Mesenchymal stem cell (in vitro differentiated cells and primary cell): ENCODE data around the gene KIAA0513.
A peak's percentile ranks its signal among the peaks of the same experiment; 100 is the strongest.

ENCODE experiments used
- DNase-seq: peaks from one replicate; pipeline ENCODE4 v3.0.0-alpha.2; 2013
- H2AFZ ChIP-seq: one replicate; pipeline ENCODE4 v1.6.1; 2013; ENCODE audit warnings: low read depth, mild to moderate bottlenecking, control low read depth, inconsistent platforms, low read length, moderate library complexity
- H2AK5ac ChIP-seq: 2 replicates; pipeline ENCODE4 v1.6.1; 2013; ENCODE audit warnings: low read length, moderate library complexity, mild to moderate bottlenecking, inconsistent platforms; ENCODE audit not compliant: severe bottlenecking
- H2BK120ac ChIP-seq: one replicate; pipeline ENCODE4 v1.6.1; 2013; ENCODE audit warnings: low read depth, mild to moderate bottlenecking, inconsistent platforms, low read length, moderate library complexity
- H2BK12ac ChIP-seq, 2 experiments: one replicate each; pipeline ENCODE4 v1.6.1; 2013; ENCODE audit warnings: inconsistent platforms in 2 of 2, low read length in 2 of 2, mild to moderate bottlenecking in 2 of 2, moderate library complexity in 2 of 2, control low read depth in 1 of 2
- H2BK15ac ChIP-seq: one replicate; pipeline ENCODE4 v1.6.1; 2013; ENCODE audit warnings: mild to moderate bottlenecking, low read depth, inconsistent platforms; ENCODE audit not compliant: poor library complexity, severe bottlenecking
- H2BK5ac ChIP-seq: 2 replicates; pipeline ENCODE4 v1.6.1; 2013; ENCODE audit warnings: low read depth, mild to moderate bottlenecking, low read length, control low read depth, inconsistent platforms; ENCODE audit not compliant: poor library complexity, severe bottlenecking
- H3K14ac ChIP-seq, 2 experiments: one replicate each; pipeline ENCODE4 v1.6.1; 2013; ENCODE audit warnings: inconsistent platforms in 2 of 2, low read length in 2 of 2, control low read depth in 1 of 2, mild to moderate bottlenecking in 1 of 2, moderate library complexity in 1 of 2
- H3K18ac ChIP-seq, 2 experiments: one replicate each; pipeline ENCODE4 v1.6.1; 2013; ENCODE audit warnings: inconsistent platforms in 2 of 2, low read length in 2 of 2, control low read depth in 1 of 2, low read depth in 1 of 2, mild to moderate bottlenecking in 1 of 2
- H3K23ac ChIP-seq, 2 experiments: one replicate each; pipeline ENCODE4 v1.6.1; 2013; ENCODE audit warnings: inconsistent platforms in 2 of 2, low read length in 2 of 2, mild to moderate bottlenecking in 2 of 2, moderate library complexity in 2 of 2, control low read depth in 1 of 2
- H3K27ac ChIP-seq: 2 replicates; pipeline ENCODE4 v1.5.1; 2013; ENCODE audit warnings: mild to moderate bottlenecking, moderate library complexity, low read length, control low read depth, inconsistent platforms; ENCODE audit not compliant: poor library complexity, severe bottlenecking
- H3K27me3 ChIP-seq, 2 experiments: 2 replicates each; pipeline versions ENCODE4 v1.6.1 to v1.7.0; 2013; ENCODE audit warnings: low read length in 2 of 2, mild to moderate bottlenecking in 2 of 2, moderate library complexity in 2 of 2, control low read depth in 1 of 2, inconsistent platforms in 1 of 2; ENCODE audit not compliant: control insufficient read depth in 1 of 2, insufficient read depth in 1 of 2
- H3K36me3 ChIP-seq, 2 experiments: 2 replicates each; pipeline versions ENCODE4 v1.6.1 to v1.7.0; 2013; ENCODE audit warnings: low read length in 2 of 2, control low read depth in 1 of 2, inconsistent platforms in 1 of 2, low read depth in 1 of 2, mild to moderate bottlenecking in 1 of 2; ENCODE audit not compliant: insufficient read depth in 2 of 2, control insufficient read depth in 1 of 2
- H3K4ac ChIP-seq, 2 experiments: one replicate each; pipeline ENCODE4 v1.6.1; 2013; ENCODE audit warnings: inconsistent platforms in 2 of 2, low read length in 2 of 2, mild to moderate bottlenecking in 2 of 2, moderate library complexity in 2 of 2, control low read depth in 1 of 2, low read depth in 1 of 2
- H3K4me1 ChIP-seq: 2 replicates; pipeline ENCODE4 v1.6.1; 2013; ENCODE audit warnings: low read depth, low read length, control low read depth; ENCODE audit not compliant: control insufficient read depth, insufficient read depth
- H3K4me2 ChIP-seq: 2 replicates; pipeline ENCODE4 v1.6.1; 2013; ENCODE audit warnings: low read length, mild to moderate bottlenecking, inconsistent platforms; ENCODE audit not compliant: poor library complexity, severe bottlenecking
- H3K4me3 ChIP-seq, 2 experiments: 2 replicates each; pipeline versions ENCODE4 v1.5.1 to v1.7.0; 2013; ENCODE audit warnings: low read length in 2 of 2, mild to moderate bottlenecking in 2 of 2, control low read depth in 1 of 2, low read depth in 1 of 2; ENCODE audit not compliant: insufficient read depth in 1 of 2
- H3K79me1 ChIP-seq: replicated peaks from 2 replicates; pipeline ENCODE4 v1.6.1; 2013; ENCODE audit warnings: mild to moderate bottlenecking, control low read depth, low read length, inconsistent platforms; ENCODE audit not compliant: poor library complexity, severe bottlenecking
- H3K9ac ChIP-seq: 2 replicates; pipeline ENCODE4 v1.7.0; 2013; ENCODE audit warnings: mild to moderate bottlenecking, low read length, moderate library complexity
- H3K9me3 ChIP-seq: 2 replicates; pipeline ENCODE4 v1.7.0; 2013; ENCODE audit warnings: mild to moderate bottlenecking, low read length; ENCODE audit not compliant: control insufficient read depth
- H4K8ac ChIP-seq: one replicate; pipeline ENCODE4 v1.6.1; 2013; ENCODE audit warnings: inconsistent platforms, mild to moderate bottlenecking, low read length, moderate library complexity
- H4K91ac ChIP-seq: one replicate; pipeline ENCODE4 v1.6.1; 2013; ENCODE audit warnings: mild to moderate bottlenecking, low read length, inconsistent platforms
- WGBS: methylation state at CpG from one replicate; pipeline ENCODE4 v1.1.7; 2013; ENCODE audit warnings: mixed read lengths; 5-methylcytosine and 5-hydroxymethylcytosine counted together

Gene KIAA0513

GRCh38 chr16:85028685-85029407 is 1.3 kb downstream of the KIAA0513 start:
- H3K27me3 ChIP-seq: no peaks in the 10 kb centered on the region
- peak overlapping the region; percentile 98 for H3K9ac ChIP-seq
- H3K4me2 ChIP-seq: peak overlapping the region; percentile 90
- H2BK5ac ChIP-seq: no peak overlapping the region
- WGBS: 62% methylated on average over 13 of the region's 17 CpGs
- H4K8ac ChIP-seq: no peak overlapping the region
- no peak overlapping the region for H3K23ac ChIP-seq
- H2BK12ac ChIP-seq: no peak overlapping the region
- H3K14ac ChIP-seq: no peak overlapping the region
- H2BK120ac ChIP-seq: no peak overlapping the region
- H2AK5ac ChIP-seq: no peak overlapping the region
- H4K91ac ChIP-seq: no peak overlapping the region
- H3K18ac ChIP-seq: no peak overlapping the region
- peaks cover 11% of the 10 kb centered on the region for H3K79me1 ChIP-seq
- H3K4ac ChIP-seq: no peak overlapping the region
- H2BK15ac ChIP-seq: no peak overlapping the region
- H3K9me3 ChIP-seq: no peaks in the 10 kb centered on the region
- peak overlapping the region in 1 of 2 experiments; percentile 92 for H3K4me3 ChIP-seq
- peaks cover 7 to 16% of the 10 kb centered on the region in 2 experiments for H3K36me3 ChIP-seq
- H3K27ac ChIP-seq: no peak overlapping the region
- H3K4me1 ChIP-seq: peaks cover 19% of the 10 kb centered on the region
- H2AFZ ChIP-seq: no peak overlapping the region
- DNase-seq: peak; percentile 45

- Histone ChIP-seq H2AK5ac (no peak overlapping the region), H2BK120ac (no peak overlapping the region), H2BK15ac (no peak overlapping the region), H3K23ac (no peak overlapping the region), H4K8ac (no peak overlapping the region), H4K91ac (no peak overlapping the region), H3K14ac (no peak overlapping the region), H3K4ac (no peak overlapping the region), H3K4me1 (peaks cover 19% of the 10 kb centered on the region), H3K4me3 (peak overlapping the region in 1 of 2 experiments; percentile 92), H3K9ac (peak overlapping the region; percentile 98), H3K27ac (no peak overlapping the region), H3K18ac (no peak overlapping the region), H3K36me3 (peaks cover 7 to 16% of the 10 kb centered on the region in 2 experiments), H3K27me3 (no peaks in the 10 kb centered on the region), H3K79me1 (peaks cover 11% of the 10 kb centered on the region), H2AFZ (no peak overlapping the region), H2BK5ac (no peak overlapping the region), H3K4me2 (no peak overlapping the region), H2BK12ac (no peak overlapping the region), H3K9me3 (no peaks in the 10 kb centered on the region)
- WGBS: 21% methylated on average over 4 of the region's 4 CpGs
- peak; percentile 77 for DNase-seq
These were observed 1.8 kb downstream of the KIAA0513 start for GRCh38 chr16:85029408-85029784.

- Histone ChIP-seq H3K4ac (peak overlapping the region in 1 of 2 experiments; percentile 38), H3K23ac (no peak overlapping the region), H3K14ac (no peak overlapping the region), H3K4me1 (peaks cover 19% of the 10 kb centered on the region), H2BK12ac (no peak overlapping the region), H3K27ac (no peak overlapping the region), H3K4me2 (no peak overlapping the region), H3K9me3 (no peaks in the 10 kb centered on the region), H3K79me1 (peaks cover 11% of the 10 kb centered on the region), H2BK15ac (peak overlapping the region; percentile 41), H4K91ac (peak overlapping the region; percentile 29), H3K36me3 (peaks cover 11 to 16% of the 10 kb centered on the region in 2 experiments), H3K9ac (peak overlapping the region; percentile 98), H2AFZ (no peak overlapping the region), H2AK5ac (peak overlapping the region; percentile 69), H4K8ac (no peak overlapping the region), H3K18ac (no peak overlapping the region), H3K27me3 (no peaks in the 10 kb centered on the region), H2BK120ac (no peak overlapping the region), H2BK5ac (no peak overlapping the region), H3K4me3 (peak overlapping the region in 1 of 2 experiments; percentile 92)
- WGBS: 86% methylated on average over 16 of the region's 16 CpGs
- peak; percentile 68 for DNase-seq
These were observed 2.4 kb downstream of the KIAA0513 start for GRCh38 chr16:85029981-85030401.

- Histone ChIP-seq H4K8ac (no peak overlapping the region), H3K14ac (no peak overlapping the region), H2BK5ac (no peak overlapping the region), H3K36me3 (peaks cover 13 to 16% of the 10 kb centered on the region in 2 experiments), H3K4me3 (no peak overlapping the region), H3K79me1 (peaks cover 12% of the 10 kb centered on the region), H3K23ac (no peak overlapping the region), H3K4me1 (peaks cover 16% of the 10 kb centered on the region), H3K18ac (no peak overlapping the region), H3K9me3 (no peaks in the 10 kb centered on the region), H2BK12ac (no peak overlapping the region), H3K27me3 (no peaks in the 10 kb centered on the region), H2AFZ (no peak overlapping the region), H4K91ac (no peak overlapping the region), H3K4me2 (no peak overlapping the region), H3K27ac (no peak overlapping the region), H3K4ac (no peak overlapping the region), H2BK15ac (no peak overlapping the region), H2AK5ac (no peak overlapping the region), H2BK120ac (no peak overlapping the region), H3K9ac (no peak overlapping the region)
- no peak for DNase-seq
- WGBS: 92% methylated on average over 5 of the region's 5 CpGs
These were observed 3.9 kb downstream of the KIAA0513 start for GRCh38 chr16:85031451-85031850.
